ENCODE data around the gene NKAIN4. TPM values are rescaled to one million over a fixed set of nuclear protein-coding genes. Genes with fewer than 3 reads are reported as not detected.

NKAIN4 gene
- total and polyA plus RNA-seq, 2 donors (not counting 1 experiment from before 2014, with no cell fraction given): not detected

GRCh38 chr20:63261060-63261794, 7.0 kb upstream of the NKAIN4 start:
- Mint-ChIP-seq H3K4me3 (no peak overlapping the region), H3K9me3 (ENCODE audit: insufficient read depth) (no peaks in the 10 kb centered on the region), H3K4me1 (no peaks in the 10 kb centered on the region), H3K27me3 (peaks cover 43% of the 10 kb centered on the region), H3K27ac (no peak overlapping the region)
- Histone ChIP-seq H3K79me2 (ENCODE audit: control insufficient read depth, insufficient read depth, low read length) (no peaks in the 10 kb centered on the region), H3K9me3 (ENCODE audit: control extremely low read depth in 1 of 3, control insufficient read depth in 2 of 3, insufficient read depth in 1 of 3, low read length in 2 of 3) (no peaks in the 10 kb centered on the region), H3K4me3 (ENCODE audit: control extremely low read depth in 1 of 5, extremely low read depth in 1 of 5, insufficient read depth in 1 of 5, low read depth in 2 of 5, low read length in 4 of 5) (no peak overlapping the region), H3K9ac (ENCODE audit: low read length) (no peak overlapping the region), H3K4me2 (replicated peaks; ENCODE audit: low read depth, low read length, poor library complexity, severe bottlenecking) (no peak overlapping the region), H2AFZ (ENCODE audit: insufficient read depth, low read depth, low read length, poor library complexity, severe bottlenecking) (no peak overlapping the region), H3K27me3 (replicated peaks in 1 of 4; ENCODE audit: control extremely low read depth in 1 of 4, control insufficient read depth in 3 of 4, insufficient read depth in 4 of 4, low read length in 3 of 4) (peaks cover 0 to 29% (median 5%) of the 10 kb centered on the region in 4 experiments), H3K36me3 (replicated peaks in 1 of 2; ENCODE audit: control extremely low read depth in 1 of 2, control insufficient read depth in 1 of 2, extremely low read depth in 1 of 2, insufficient read depth in 2 of 2, low read length in 1 of 2) (no peaks in the 10 kb centered on the region), H4K20me1 (ENCODE audit: control insufficient read depth, insufficient read depth, low read length, poor library complexity, severe bottlenecking) (no peaks in the 10 kb centered on the region), H3K27ac (ENCODE audit: low read length in 2 of 2) (no peak overlapping the region), H3K4me1 (ENCODE audit: control insufficient read depth in 2 of 2, insufficient read depth in 2 of 2, low read length in 2 of 2) (no peaks in the 10 kb centered on the region)
- CTCF ChIA-PET: no interaction called here
- WGBS (ENCODE audit: insufficient coverage): 65% methylated on average over 19 of the region's 25 CpGs
- POLR2A ChIA-PET: no interaction called here
- TF ChIP-seq EZH2 (IDR thresholded peaks at IDR 0.05; ENCODE audit: borderline replicate concordance, insufficient read depth, low read depth, low read length, poor library complexity, severe bottlenecking) (no peak), CTCF (IDR thresholded peaks at IDR 0.05) (no peak)
- intact Hi-C loops (cut with micrococcal nuclease): no loop called here
- DNase-seq (no peak), ATAC-seq (ENCODE audit: low read depth) (no peak)

- no peaks in the 10 kb centered on the region for H3K9me3 ChIP-seq (ENCODE audit: control extremely low read depth in 1 of 3, control insufficient read depth in 2 of 3, insufficient read depth in 1 of 3, low read length in 2 of 3)
- WGBS (ENCODE audit: insufficient coverage): 90% methylated on average over 15 of the region's 15 CpGs
- no peaks in the 10 kb centered on the region for H3K36me3 ChIP-seq (replicated peaks in 1 of 2; ENCODE audit: control extremely low read depth in 1 of 2, control insufficient read depth in 1 of 2, extremely low read depth in 1 of 2, insufficient read depth in 2 of 2, low read length in 1 of 2)
- POLR2A ChIA-PET: no interaction called here
- no peak overlapping the region for H3K9ac ChIP-seq (ENCODE audit: low read length)
- CTCF ChIA-PET: no interaction called here
- no peaks in the 10 kb centered on the region for H3K79me2 ChIP-seq (ENCODE audit: control insufficient read depth, insufficient read depth, low read length)
- Mint-ChIP-seq H3K27me3 (peaks cover 41% of the 10 kb centered on the region), H3K4me1 (peaks cover 1% of the 10 kb centered on the region), H3K27ac (no peak overlapping the region), H3K4me3 (no peak overlapping the region), H3K9me3 (ENCODE audit: insufficient read depth) (no peaks in the 10 kb centered on the region)
- no peak for TF ChIP-seq CTCF (IDR thresholded peaks at IDR 0.05)
- TF ChIP-seq EZH2 (IDR thresholded peaks at IDR 0.05; ENCODE audit: borderline replicate concordance, insufficient read depth, low read depth, low read length, poor library complexity, severe bottlenecking): no peak
- H3K4me2 ChIP-seq (replicated peaks; ENCODE audit: low read depth, low read length, poor library complexity, severe bottlenecking): no peak overlapping the region
- peaks cover 0 to 28% (median 6%) of the 10 kb centered on the region in 4 experiments for H3K27me3 ChIP-seq (replicated peaks in 1 of 4; ENCODE audit: control extremely low read depth in 1 of 4, control insufficient read depth in 3 of 4, insufficient read depth in 4 of 4, low read length in 3 of 4)
- no peaks in the 10 kb centered on the region for H4K20me1 ChIP-seq (ENCODE audit: control insufficient read depth, insufficient read depth, low read length, poor library complexity, severe bottlenecking)
- H3K27ac ChIP-seq (ENCODE audit: low read length in 2 of 2): no peak overlapping the region
- no peak for DNase-seq
- H2AFZ ChIP-seq (ENCODE audit: insufficient read depth, low read depth, low read length, poor library complexity, severe bottlenecking): no peak overlapping the region
- H3K4me3 ChIP-seq (ENCODE audit: control extremely low read depth in 1 of 5, extremely low read depth in 1 of 5, insufficient read depth in 1 of 5, low read depth in 2 of 5, low read length in 4 of 5): no peak overlapping the region
- no peaks in the 10 kb centered on the region for H3K4me1 ChIP-seq (ENCODE audit: control insufficient read depth in 2 of 2, insufficient read depth in 2 of 2, low read length in 2 of 2)
- intact Hi-C loops (cut with micrococcal nuclease): no loop called here
- no peak for ATAC-seq (ENCODE audit: low read depth)
Observed at GRCh38 chr20:63260521-63260920, 6.3 kb upstream of the NKAIN4 start.
